Type B pancreatic cell (in vitro differentiated cells): ENCODE measurements around the gene VSIR. TPM values are rescaled to one million over a fixed set of nuclear protein-coding genes. Genes with fewer than 3 reads are reported as not detected.

Experiments used
- DNase-seq: peaks from one replicate; pipeline ENCODE4 v3.0.0; 2021; ENCODE audit warnings: mixed read lengths; ENCODE audit not compliant: unreplicated experiment; ENCODE audit errors: extremely low spot score
- H3K27ac Mint-ChIP-seq: 2 replicates; pipeline ENCODE4 v1.8.0; 2021; ENCODE audit warnings: mild to moderate bottlenecking, mixed read lengths
- H3K27me3 Mint-ChIP-seq: 2 replicates; pipeline ENCODE4 v1.8.0; 2021; ENCODE audit warnings: mixed read lengths
- H3K36me3 Mint-ChIP-seq: 2 replicates; pipeline ENCODE4 v1.8.0; 2021; ENCODE audit warnings: mixed read lengths
- H3K4me1 Mint-ChIP-seq: one replicate; pipeline ENCODE4 v1.8.0; 2021; ENCODE audit warnings: mixed read lengths; ENCODE audit not compliant: unreplicated experiment
- H3K4me3 Mint-ChIP-seq: 2 replicates; pipeline ENCODE4 v1.8.0; 2021; ENCODE audit warnings: mild to moderate bottlenecking, mixed read lengths
- H3K9me3 Mint-ChIP-seq: 2 replicates; pipeline ENCODE4 v1.8.0; 2021; ENCODE audit warnings: mixed read lengths
- CTCF ChIP-seq: fragments of 200-600 bp; sonication (generic); conservative IDR thresholded peaks from 2 replicates; pipeline ENCODE4 v1.5.0; 2021; ENCODE audit warnings: antibody characterized with exemption, mild to moderate bottlenecking
- total RNA-seq: library from RNA; stranded (reverse); gene quantifications from 2 replicates; pipeline ENCODE4 v1.2.1, GENCODE V29; 2021; ENCODE audit warnings: low replicate concordance

Gene VSIR
- total RNA-seq, 1 donor from 2014 or later: 47.0 TPM

GRCh38 chr10:71774916-71775702 is 1.8 kb upstream of the VSIR start:
- no peak for TF ChIP-seq CTCF
- Mint-ChIP-seq H3K9me3 (peaks cover 4% of the 10 kb centered on the region), H3K27me3 (peaks cover 13% of the 10 kb centered on the region), H3K4me3 (peak overlapping the region; percentile 93), H3K27ac (peak overlapping the region; percentile 99), H3K36me3 (no peaks in the 10 kb centered on the region), H3K4me1 (peaks cover 4% of the 10 kb centered on the region)
- DNase-seq: no peak

DNA sequence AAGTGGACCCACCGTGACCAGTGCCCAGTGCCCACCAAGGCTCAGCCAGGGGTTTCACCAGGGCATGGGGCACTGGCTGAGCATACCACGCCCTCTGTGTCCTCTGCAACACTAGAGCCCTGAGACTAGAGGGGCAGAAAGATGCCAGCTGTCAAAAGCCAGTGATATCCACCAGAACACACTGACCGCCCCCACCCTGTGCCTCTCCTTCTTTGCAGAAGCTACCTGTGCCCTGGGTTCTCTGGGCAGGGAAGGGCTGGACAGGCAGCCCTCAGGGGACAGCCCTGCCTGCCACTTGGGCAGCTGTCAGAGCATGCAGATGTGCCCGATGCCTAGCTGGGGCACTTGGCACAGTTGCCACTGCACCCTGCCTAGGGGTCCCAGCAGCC is 494 bp downstream of the VSIR start:
- no peak overlapping the region for H3K27ac Mint-ChIP-seq
- no peak for DNase-seq
- H3K9me3 Mint-ChIP-seq: peaks cover 4% of the 10 kb centered on the region
- H3K27me3 Mint-ChIP-seq: peaks cover 12% of the 10 kb centered on the region
- peak overlapping the region; percentile 80 for H3K4me3 Mint-ChIP-seq
- no peaks in the 10 kb centered on the region for H3K36me3 Mint-ChIP-seq
- no peak for TF ChIP-seq CTCF
- peaks cover 10% of the 10 kb centered on the region for H3K4me1 Mint-ChIP-seq

DNA sequence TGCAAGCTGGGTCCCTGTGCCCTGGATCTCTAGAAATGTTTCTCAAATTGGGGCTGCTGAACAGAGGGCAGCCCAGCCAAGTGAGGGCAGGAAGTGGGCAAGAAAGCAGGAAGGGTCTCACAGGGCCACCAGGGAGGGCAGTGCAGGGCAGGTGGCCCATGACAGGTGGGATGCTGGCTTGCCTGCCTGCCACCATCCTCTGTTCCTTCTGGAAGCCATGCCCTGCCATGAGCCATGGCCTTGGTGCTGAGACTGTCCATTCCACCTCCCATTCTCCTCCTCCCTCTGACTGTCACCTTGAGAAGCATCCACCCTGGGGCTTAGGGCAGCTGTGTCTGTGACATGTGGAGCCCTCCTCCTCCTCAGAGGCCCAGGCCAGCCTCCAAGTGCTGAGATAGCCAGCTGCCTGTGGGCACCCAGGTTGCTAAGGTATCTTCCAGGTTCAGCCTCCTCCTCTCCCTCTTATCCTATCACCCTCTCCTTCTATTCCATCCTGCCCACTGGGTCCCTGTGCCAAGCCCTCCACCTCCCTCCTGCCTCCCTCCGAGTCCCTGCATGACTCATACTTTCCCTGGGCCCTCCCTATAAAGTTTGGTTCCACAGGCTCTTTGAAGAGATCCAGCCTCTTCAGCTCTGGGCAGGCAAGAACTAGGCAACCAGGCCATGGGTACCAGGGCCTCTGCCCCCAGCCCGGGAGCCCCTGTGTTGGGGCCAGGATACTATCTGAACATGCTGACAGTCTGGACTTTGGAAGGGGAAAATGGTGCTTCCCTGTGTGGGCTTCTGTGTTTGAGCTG is 1.3 kb downstream of the VSIR start:
- H3K9me3 Mint-ChIP-seq: no peaks in the 10 kb centered on the region
- H3K27me3 Mint-ChIP-seq: peaks cover 12% of the 10 kb centered on the region
- H3K4me1 Mint-ChIP-seq: peaks cover 16% of the 10 kb centered on the region
- no peaks in the 10 kb centered on the region for H3K36me3 Mint-ChIP-seq
- H3K4me3 Mint-ChIP-seq: peak overlapping the region; percentile 80
- no peak for TF ChIP-seq CTCF
- no peak for DNase-seq
- peak overlapping the region; percentile 75 for H3K27ac Mint-ChIP-seq

GRCh38 chr10:71771204-71771603 is 2.1 kb downstream of the VSIR start:
- no peak for DNase-seq
- H3K27me3 Mint-ChIP-seq: peaks cover 12% of the 10 kb centered on the region
- H3K4me1 Mint-ChIP-seq: peaks cover 23% of the 10 kb centered on the region
- peak overlapping the region; percentile 48 for H3K27ac Mint-ChIP-seq
- H3K36me3 Mint-ChIP-seq: peaks cover 5% of the 10 kb centered on the region
- H3K9me3 Mint-ChIP-seq: no peaks in the 10 kb centered on the region
- H3K4me3 Mint-ChIP-seq: peak overlapping the region; percentile 80
- no peak for TF ChIP-seq CTCF

- H3K4me1 Mint-ChIP-seq: peaks cover 23% of the 10 kb centered on the region
- peak overlapping the region; percentile 80 for H3K4me3 Mint-ChIP-seq
- H3K36me3 Mint-ChIP-seq: peaks cover 5% of the 10 kb centered on the region
- peak overlapping the region; percentile 63 for H3K27ac Mint-ChIP-seq
- H3K27me3 Mint-ChIP-seq: peaks cover 12% of the 10 kb centered on the region
- DNase-seq: no peak
- no peaks in the 10 kb centered on the region for H3K9me3 Mint-ChIP-seq
- TF ChIP-seq CTCF: no peak
Measured at GRCh38 chr10:71770789-71771188, 2.5 kb downstream of the VSIR start.
